Neutrophil (primary cell): ENCODE measurements around the gene C5orf24.

Source experiments
- H3K27ac ChIP-seq: fragments of 200-600 bp; sonication (generic); 2 replicates; pipeline ENCODE4 v1.5.1; 2016; ENCODE audit warnings: mild to moderate bottlenecking, moderate library complexity
- H3K27me3 ChIP-seq: fragments of 200-600 bp; sonication (generic); 2 replicates; pipeline ENCODE4 v1.6.0; 2016; ENCODE audit warnings: mild to moderate bottlenecking
- H3K36me3 ChIP-seq: fragments of 200-600 bp; sonication (generic); 2 replicates; pipeline ENCODE4 v1.5.1; 2017
- H3K4me1 ChIP-seq, 2 experiments: fragments of 200-600 bp in 1 of 2; sonication (generic) in 1 of 2; 1 replicate in 1 of 2; 2 replicates in 1 of 2; pipeline versions ENCODE4 v1.5.1 to v1.6.1; 2013 to 2016; ENCODE audit warnings: low read depth in 1 of 2, low read length in 1 of 2, mild to moderate bottlenecking in 1 of 2, moderate library complexity in 1 of 2; ENCODE audit not compliant: control insufficient read depth in 1 of 2, insufficient read depth in 1 of 2
- H3K4me3 ChIP-seq, 2 experiments: fragments of 200-600 bp in 1 of 2; sonication (generic) in 1 of 2; 1 replicate in 1 of 2; 2 replicates in 1 of 2; pipeline ENCODE4 v1.5.1; 2013 to 2016; ENCODE audit warnings: low read depth in 1 of 2, low read length in 1 of 2, mild to moderate bottlenecking in 1 of 2, moderate library complexity in 1 of 2
- H3K9me3 ChIP-seq: fragments of 200-600 bp; sonication (generic); 2 replicates; pipeline ENCODE4 v1.5.1; 2016
- TF ChIP-seq, protein P1 (sequence below): fragments of 200-600 bp; sonication (generic); IDR thresholded peaks from 2 replicates; pipeline ENCODE4 v1.5.1; 2016; ENCODE audit warnings: antibody characterized with exemption

The C5orf24 gene

DNA sequence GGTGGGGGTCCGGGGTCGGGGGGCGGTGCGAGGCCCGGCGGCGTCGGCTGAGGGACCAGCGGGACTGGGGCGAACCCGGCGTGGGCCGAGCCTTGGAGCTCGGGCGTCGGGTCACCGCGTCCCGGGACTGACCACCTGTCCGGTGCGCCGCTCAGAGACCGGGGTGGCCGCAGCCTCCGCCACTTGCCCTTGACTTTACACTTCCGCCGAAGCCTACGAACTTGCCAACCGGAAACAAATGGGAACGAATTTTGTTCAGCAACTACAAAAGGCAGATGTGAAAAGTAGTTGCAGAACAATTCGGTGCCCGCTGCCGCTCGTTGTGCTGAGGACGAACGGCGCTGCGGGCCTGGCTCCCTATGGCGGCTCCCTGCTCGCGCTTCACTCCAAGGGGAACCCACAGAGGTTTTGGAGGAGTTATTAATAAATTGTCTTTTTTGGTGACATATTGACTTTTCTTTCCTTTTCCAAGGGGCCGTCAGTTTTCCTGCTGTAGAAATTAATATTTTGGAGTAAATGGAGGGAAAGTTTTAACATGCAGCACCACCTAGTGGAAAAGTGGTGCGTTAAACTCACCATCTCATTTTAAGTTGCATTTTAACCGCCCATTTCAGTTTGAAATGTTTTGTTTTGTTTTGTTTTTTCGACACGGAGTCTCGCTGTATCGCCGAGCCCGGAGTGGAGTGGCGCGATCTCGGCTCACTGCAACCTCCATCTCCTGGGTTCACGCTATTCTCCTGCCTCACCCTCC lies 59.7 kb downstream of the C5orf24 start:
- H3K36me3 ChIP-seq: peaks cover 6% of the 10 kb centered on the region
- H3K4me3 ChIP-seq: peak overlapping the region; percentile 81 to 98
- no peaks in the 10 kb centered on the region for H3K9me3 ChIP-seq
- H3K27ac ChIP-seq: peak overlapping the region; percentile 100
- peaks cover 24 to 25% of the 10 kb centered on the region in 2 experiments for H3K4me1 ChIP-seq
- H3K27me3 ChIP-seq: no peaks in the 10 kb centered on the region
- TF ChIP-seq, protein P1, sequence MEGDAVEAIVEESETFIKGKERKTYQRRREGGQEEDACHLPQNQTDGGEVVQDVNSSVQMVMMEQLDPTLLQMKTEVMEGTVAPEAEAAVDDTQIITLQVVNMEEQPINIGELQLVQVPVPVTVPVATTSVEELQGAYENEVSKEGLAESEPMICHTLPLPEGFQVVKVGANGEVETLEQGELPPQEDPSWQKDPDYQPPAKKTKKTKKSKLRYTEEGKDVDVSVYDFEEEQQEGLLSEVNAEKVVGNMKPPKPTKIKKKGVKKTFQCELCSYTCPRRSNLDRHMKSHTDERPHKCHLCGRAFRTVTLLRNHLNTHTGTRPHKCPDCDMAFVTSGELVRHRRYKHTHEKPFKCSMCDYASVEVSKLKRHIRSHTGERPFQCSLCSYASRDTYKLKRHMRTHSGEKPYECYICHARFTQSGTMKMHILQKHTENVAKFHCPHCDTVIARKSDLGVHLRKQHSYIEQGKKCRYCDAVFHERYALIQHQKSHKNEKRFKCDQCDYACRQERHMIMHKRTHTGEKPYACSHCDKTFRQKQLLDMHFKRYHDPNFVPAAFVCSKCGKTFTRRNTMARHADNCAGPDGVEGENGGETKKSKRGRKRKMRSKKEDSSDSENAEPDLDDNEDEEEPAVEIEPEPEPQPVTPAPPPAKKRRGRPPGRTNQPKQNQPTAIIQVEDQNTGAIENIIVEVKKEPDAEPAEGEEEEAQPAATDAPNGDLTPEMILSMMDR: peak; percentile 77

DNA sequence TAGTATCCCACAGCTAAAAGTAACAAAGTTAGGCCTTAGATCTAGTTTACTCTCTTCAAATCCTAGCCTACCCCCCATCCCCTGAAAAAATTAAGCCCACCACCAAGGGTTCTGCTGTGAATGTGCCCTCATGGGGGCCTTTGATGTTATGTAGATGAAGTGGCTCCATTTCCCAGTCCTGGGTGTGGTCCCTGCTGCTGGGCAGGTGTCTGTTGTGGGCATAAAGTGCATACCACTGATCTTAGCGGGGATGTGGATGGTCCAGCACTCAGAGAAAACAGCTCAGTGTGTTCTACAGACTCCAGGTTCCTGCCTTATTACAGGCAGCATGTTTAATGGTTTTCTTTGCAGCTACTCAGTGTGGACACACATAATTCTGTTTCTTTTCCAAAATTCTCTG lies 61.0 kb downstream of the C5orf24 start:
- Histone ChIP-seq H3K36me3 (peaks cover 20% of the 10 kb centered on the region), H3K4me3 (no peak overlapping the region), H3K27me3 (no peaks in the 10 kb centered on the region), H3K9me3 (no peaks in the 10 kb centered on the region), H3K27ac (no peak overlapping the region), H3K4me1 (peaks cover 22 to 23% of the 10 kb centered on the region in 2 experiments)
- TF ChIP-seq, protein P1: no peak
